Progenitor cell of endocrine pancreas (in vitro differentiated cells): ENCODE measurements around the gene NXPE4. TPM values are rescaled to one million over a fixed set of nuclear protein-coding genes. Genes with fewer than 3 reads are reported as not detected.

Experiments
- DNase-seq: peaks from one replicate; pipeline ENCODE4 v3.0.0; 2021; ENCODE audit warnings: low spot score; ENCODE audit not compliant: unreplicated experiment
- H3K27ac Mint-ChIP-seq: 2 replicates; pipeline ENCODE4 v1.8.0; 2021; ENCODE audit warnings: mild to moderate bottlenecking, moderate library complexity, mixed read lengths
- H3K27me3 Mint-ChIP-seq: 2 replicates; pipeline ENCODE4 v1.8.0; 2021; ENCODE audit warnings: mixed read lengths
- H3K36me3 Mint-ChIP-seq: 2 replicates; pipeline ENCODE4 v1.8.0; 2022; ENCODE audit warnings: mixed read lengths; ENCODE audit not compliant: insufficient read depth
- H3K4me1 Mint-ChIP-seq: 2 replicates; pipeline ENCODE4 v1.8.0; 2021; ENCODE audit warnings: low read depth, mixed read lengths
- H3K4me3 Mint-ChIP-seq: 2 replicates; pipeline ENCODE4 v1.8.0; 2021; ENCODE audit warnings: low read depth, mild to moderate bottlenecking, moderate library complexity, mixed read lengths
- H3K9me3 Mint-ChIP-seq: 2 replicates; pipeline ENCODE4 v1.8.0; 2021; ENCODE audit warnings: low read depth, mixed read lengths
- total RNA-seq: library from RNA; stranded (reverse); gene quantifications from 2 replicates; pipeline ENCODE4 v1.2.1, GENCODE V29; 2021
- TF ChIP-seq, protein P1 (sequence below): fragments of 200-600 bp; sonication (generic); IDR thresholded peaks from one replicate; pipeline ENCODE4 v1.5.0; 2021; ENCODE audit warnings: antibody characterized with exemption, mild to moderate bottlenecking; ENCODE audit not compliant: unreplicated experiment

Gene NXPE4
- total RNA-seq, 1 donor from 2014 or later, result not detected

DNA sequence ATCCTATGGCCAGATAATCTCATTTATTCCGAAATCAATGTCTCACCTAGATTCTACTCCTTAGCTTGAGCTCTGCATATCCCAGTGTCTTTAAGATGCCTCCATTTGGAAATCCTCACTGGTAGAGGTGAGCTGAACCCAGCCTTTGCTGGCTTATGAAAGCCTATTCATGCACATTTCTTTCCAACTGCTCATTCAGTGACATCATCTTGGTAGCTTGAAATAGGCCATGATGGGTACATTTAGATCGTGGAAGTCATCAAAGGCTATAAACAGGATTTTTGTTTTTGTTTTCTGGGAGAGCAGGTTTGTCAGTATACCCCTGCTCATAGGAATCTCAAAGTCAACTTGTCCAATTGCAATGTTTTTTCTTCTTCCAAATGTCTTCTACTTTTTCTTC, 41.9 kb downstream of the NXPE4 start:
- no peaks in the 10 kb centered on the region for H3K9me3 Mint-ChIP-seq
- TF ChIP-seq, protein P1, sequence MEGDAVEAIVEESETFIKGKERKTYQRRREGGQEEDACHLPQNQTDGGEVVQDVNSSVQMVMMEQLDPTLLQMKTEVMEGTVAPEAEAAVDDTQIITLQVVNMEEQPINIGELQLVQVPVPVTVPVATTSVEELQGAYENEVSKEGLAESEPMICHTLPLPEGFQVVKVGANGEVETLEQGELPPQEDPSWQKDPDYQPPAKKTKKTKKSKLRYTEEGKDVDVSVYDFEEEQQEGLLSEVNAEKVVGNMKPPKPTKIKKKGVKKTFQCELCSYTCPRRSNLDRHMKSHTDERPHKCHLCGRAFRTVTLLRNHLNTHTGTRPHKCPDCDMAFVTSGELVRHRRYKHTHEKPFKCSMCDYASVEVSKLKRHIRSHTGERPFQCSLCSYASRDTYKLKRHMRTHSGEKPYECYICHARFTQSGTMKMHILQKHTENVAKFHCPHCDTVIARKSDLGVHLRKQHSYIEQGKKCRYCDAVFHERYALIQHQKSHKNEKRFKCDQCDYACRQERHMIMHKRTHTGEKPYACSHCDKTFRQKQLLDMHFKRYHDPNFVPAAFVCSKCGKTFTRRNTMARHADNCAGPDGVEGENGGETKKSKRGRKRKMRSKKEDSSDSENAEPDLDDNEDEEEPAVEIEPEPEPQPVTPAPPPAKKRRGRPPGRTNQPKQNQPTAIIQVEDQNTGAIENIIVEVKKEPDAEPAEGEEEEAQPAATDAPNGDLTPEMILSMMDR, result no peak
- H3K27ac Mint-ChIP-seq, result no peak overlapping the region
- H3K4me1 Mint-ChIP-seq, result no peaks in the 10 kb centered on the region
- no peaks in the 10 kb centered on the region for H3K27me3 Mint-ChIP-seq
- DNase-seq, result no peak
- H3K4me3 Mint-ChIP-seq, result no peak overlapping the region
- H3K36me3 Mint-ChIP-seq, result no peaks in the 10 kb centered on the region

DNA sequence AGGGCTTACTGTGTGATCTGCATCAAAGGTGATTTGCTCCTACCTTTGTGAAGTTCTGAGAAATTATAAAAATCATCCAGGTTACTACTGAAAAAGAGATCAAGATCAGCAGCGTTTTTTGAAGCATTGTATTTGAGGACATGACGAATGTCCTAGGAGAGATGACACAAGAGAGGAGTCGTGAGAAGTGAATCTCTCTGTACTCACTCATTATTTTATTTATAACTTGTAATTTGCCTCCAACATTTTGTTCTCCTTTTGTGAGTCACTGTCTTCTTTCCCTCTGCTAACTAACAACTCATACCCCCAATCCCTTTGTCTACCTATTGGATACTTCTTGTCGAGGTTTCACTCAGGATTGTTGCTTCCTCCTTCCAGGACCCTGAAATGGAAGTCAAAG, 44.5 kb downstream of the NXPE4 start:
- H3K27ac Mint-ChIP-seq, result no peak overlapping the region

DNA sequence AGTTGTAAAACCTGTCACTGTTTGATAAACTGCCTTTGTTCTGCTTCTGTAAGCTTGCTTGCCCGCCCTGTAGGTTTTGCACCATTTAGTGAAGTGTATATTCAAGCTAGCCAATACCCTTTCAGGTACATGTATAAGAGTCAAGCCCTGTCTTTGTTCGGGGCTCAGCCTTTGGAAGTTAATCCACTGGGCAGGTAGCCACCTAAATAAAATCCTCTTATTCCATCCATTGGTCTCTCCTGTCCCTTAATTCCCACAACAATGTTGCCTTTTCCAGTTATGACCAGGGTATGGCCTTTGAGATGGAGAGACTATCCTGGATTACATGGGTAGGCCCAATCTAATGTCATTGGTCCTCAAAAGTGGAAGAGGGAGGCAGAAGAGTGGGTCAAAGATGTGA, 69.9 kb downstream of the NXPE4 start:
- no peaks in the 10 kb centered on the region for H3K4me1 Mint-ChIP-seq
- H3K27me3 Mint-ChIP-seq, result no peaks in the 10 kb centered on the region
- TF ChIP-seq, protein P1, result no peak
- H3K4me3 Mint-ChIP-seq, result no peak overlapping the region
- DNase-seq, result no peak
- no peaks in the 10 kb centered on the region for H3K36me3 Mint-ChIP-seq
- peaks cover 15% of the 10 kb centered on the region for H3K9me3 Mint-ChIP-seq
- no peak overlapping the region for H3K27ac Mint-ChIP-seq

More for the DNA sequence above, 44.5 kb downstream of the NXPE4 start:
- DNase-seq, result no peak
- Mint-ChIP-seq H3K36me3 (no peaks in the 10 kb centered on the region), H3K27me3 (no peaks in the 10 kb centered on the region), H3K4me1 (no peaks in the 10 kb centered on the region), H3K4me3 (no peak overlapping the region), H3K9me3 (no peaks in the 10 kb centered on the region)
- TF ChIP-seq, protein P1, result no peak

DNA sequence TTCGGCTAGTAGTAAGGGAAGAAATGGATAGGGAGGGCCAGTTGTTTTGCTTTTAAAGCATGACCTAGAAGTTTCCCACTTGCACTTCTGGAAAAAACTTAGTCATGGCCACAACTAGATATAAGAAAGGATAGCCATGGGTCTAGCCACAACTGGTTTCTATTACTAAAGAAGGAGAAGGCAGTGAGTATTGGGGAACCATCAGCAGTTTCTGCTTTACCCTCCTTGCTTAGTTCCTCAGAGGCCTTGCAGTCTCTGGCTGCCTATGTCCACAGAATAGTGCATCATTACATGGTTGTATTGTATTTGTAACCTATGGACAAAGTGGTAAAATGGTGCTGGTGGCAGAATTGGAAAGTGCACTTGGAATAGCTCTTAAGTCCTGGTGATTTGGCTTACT, 71.5 kb downstream of the NXPE4 start:
- H3K27me3 Mint-ChIP-seq, result no peaks in the 10 kb centered on the region
- TF ChIP-seq, protein P1, result no peak
- no peaks in the 10 kb centered on the region for H3K36me3 Mint-ChIP-seq
- no peak overlapping the region for H3K27ac Mint-ChIP-seq
- peaks cover 9% of the 10 kb centered on the region for H3K9me3 Mint-ChIP-seq
- no peak for DNase-seq
- no peak overlapping the region for H3K4me3 Mint-ChIP-seq
- no peaks in the 10 kb centered on the region for H3K4me1 Mint-ChIP-seq

DNA sequence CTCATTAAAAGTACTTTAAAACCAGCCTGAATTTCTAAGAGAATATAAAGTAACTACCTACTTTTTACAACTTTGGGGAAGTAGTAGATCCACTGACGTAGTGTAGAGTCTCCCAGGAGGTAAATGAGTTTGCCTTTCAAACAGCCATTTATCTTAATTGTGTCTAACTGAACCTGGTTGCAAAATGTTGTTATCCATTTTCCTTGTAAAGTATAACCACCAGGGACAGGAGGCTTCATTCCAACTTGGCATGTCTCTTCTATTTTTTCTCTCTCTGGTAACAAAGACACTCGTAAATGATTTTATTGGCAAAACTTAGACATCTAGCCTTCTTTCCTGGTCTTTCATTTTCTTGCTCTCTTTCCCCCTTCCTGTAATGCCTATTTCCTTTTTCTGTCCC, 72.8 kb downstream of the NXPE4 start:
- Mint-ChIP-seq H3K36me3 (no peaks in the 10 kb centered on the region), H3K27ac (no peak overlapping the region), H3K9me3 (peaks cover 9% of the 10 kb centered on the region), H3K4me1 (no peaks in the 10 kb centered on the region), H3K4me3 (no peak overlapping the region), H3K27me3 (no peaks in the 10 kb centered on the region)
- TF ChIP-seq, protein P1, result no peak
- DNase-seq, result no peak

Other genes starting within 250 kb of the NXPE4 start
- 6.9 and 8.5 TPM in 2 replicates for gene C11orf71, start 195.3 kb downstream of the NXPE4 start, total RNA-seq
- gene RBM7, start 195.1 kb downstream of the NXPE4 start, total RNA-seq, result 46.8 and 54.5 TPM in 2 replicates
- gene REXO2, start 156.3 kb downstream of the NXPE4 start, total RNA-seq, result 51.3 and 54.7 TPM in 2 replicates
- not detected in 2 replicates for gene NXPE1, start 35.9 kb downstream of the NXPE4 start, total RNA-seq
- gene NXPE2, start 82.7 kb upstream of the NXPE4 start, total RNA-seq, result 0.19 TPM in 1 of 2 replicates, not detected in the other